CD14-positive monocyte (primary cell): Measurements from ENCODE around the gene HORMAD2. TPM values are rescaled to one million over a fixed set of nuclear protein-coding genes. Genes with fewer than 3 reads are reported as not detected.

ENCODE experiments used
- DNase-seq, 3 donors: peaks; one replicate each; pipeline ENCODE4 v3.0.0-alpha.2; 2011 to 2022
- H2AFZ ChIP-seq: 2 replicates; pipeline ENCODE4 v1.6.0; 2012; ENCODE audit warnings: mild to moderate bottlenecking, low read depth, low read length, inconsistent platforms; ENCODE audit not compliant: insufficient read depth, poor library complexity, severe bottlenecking
- H3K27ac ChIP-seq, 2 donors: 1 replicate in 1 of 2; 2 replicates in 1 of 2; pipeline ENCODE4 v1.5.1; 2012 to 2013; ENCODE audit warnings: low read length in 2 of 2, control low read depth in 1 of 2, inconsistent platforms in 1 of 2, low read depth in 1 of 2, mild to moderate bottlenecking in 1 of 2
- H3K27me3 ChIP-seq, 2 donors: one replicate each; pipeline versions ENCODE4 v1.6.0 to v1.6.1; 2011 to 2013; ENCODE audit warnings: low read length in 2 of 2; ENCODE audit not compliant: control insufficient read depth in 2 of 2, insufficient read depth in 2 of 2
- H3K36me3 ChIP-seq, 2 donors: replicated peaks in 1 of 2; 1 replicate in 1 of 2; 2 replicates in 1 of 2; pipeline versions ENCODE4 v1.5.1 to v1.6.1; 2012 to 2013; ENCODE audit warnings: low read length in 2 of 2, control low read depth in 1 of 2, inconsistent platforms in 1 of 2, mild to moderate bottlenecking in 1 of 2; ENCODE audit not compliant: insufficient read depth in 2 of 2, control insufficient read depth in 1 of 2
- H3K4me1 ChIP-seq, 2 donors: 1 replicate in 1 of 2; 2 replicates in 1 of 2; pipeline versions ENCODE4 v1.5.1 to v1.6.1; 2012 to 2013; ENCODE audit warnings: low read length in 2 of 2, control low read depth in 1 of 2, inconsistent platforms in 1 of 2, mild to moderate bottlenecking in 1 of 2, moderate library complexity in 1 of 2; ENCODE audit not compliant: insufficient read depth in 2 of 2, control insufficient read depth in 1 of 2
- H3K4me2 ChIP-seq: replicated peaks from 2 replicates; pipeline ENCODE3; 2012; ENCODE audit warnings: low read length, moderate library complexity, mild to moderate bottlenecking; ENCODE audit not compliant: poor library complexity, severe bottlenecking; ENCODE audit errors: extremely low read depth
- H3K4me3 ChIP-seq, 3 experiments: fragments of 200-600 bp in 1 of 3; sonication (generic) in 1 of 3; replicated peaks in 1 of 3; 1 replicate in 2 of 3; 2 replicates in 1 of 3; pipeline ENCODE4 v1.5.1; 2011 to 2013; ENCODE audit warnings: low read length in 3 of 3, mild to moderate bottlenecking in 3 of 3, control low read depth in 2 of 3, low read depth in 2 of 3, inconsistent platforms in 1 of 3, moderate library complexity in 1 of 3
- H3K79me2 ChIP-seq: 2 replicates; pipeline ENCODE4 v1.6.0; 2012; ENCODE audit warnings: mild to moderate bottlenecking, control low read depth, inconsistent platforms, low read length, moderate library complexity; ENCODE audit not compliant: insufficient read depth
- H3K9ac ChIP-seq: 2 replicates; pipeline ENCODE4 v1.6.0; 2017; ENCODE audit warnings: low read length, mild to moderate bottlenecking; ENCODE audit not compliant: insufficient read depth, poor library complexity, severe bottlenecking
- H3K9me3 ChIP-seq, 2 donors: replicated peaks in 1 of 2; 1 replicate in 1 of 2; 2 replicates in 1 of 2; pipeline versions ENCODE4 v1.5.1 to v1.6.1; 2012 to 2013; ENCODE audit warnings: low read length in 2 of 2, control low read depth in 1 of 2; ENCODE audit not compliant: control insufficient read depth in 1 of 2, insufficient read depth in 1 of 2
- H4K20me1 ChIP-seq: 2 replicates; pipeline ENCODE4 v1.6.0; 2012; ENCODE audit warnings: mild to moderate bottlenecking, low read length, control low read depth, moderate library complexity; ENCODE audit not compliant: insufficient read depth
- H3K27ac Mint-ChIP-seq, 7 donors: one replicate each; pipeline ENCODE4 v1.8.0; 2020; ENCODE audit warnings: mild to moderate bottlenecking in 7 of 7, mixed read lengths in 7 of 7, moderate library complexity in 6 of 7, inconsistent platforms in 2 of 7
- H3K27me3 Mint-ChIP-seq, 3 donors: one replicate each; pipeline ENCODE4 v1.8.0; 2021 to 2022; ENCODE audit warnings: low read depth in 3 of 3, mild to moderate bottlenecking in 3 of 3, mixed read lengths in 3 of 3, moderate library complexity in 3 of 3, inconsistent platforms in 1 of 3
- H3K36me3 Mint-ChIP-seq, 2 donors: one replicate each; pipeline ENCODE4 v1.8.0; 2020; ENCODE audit warnings: mixed read lengths in 2 of 2, inconsistent platforms in 1 of 2, mild to moderate bottlenecking in 1 of 2
- H3K4me1 Mint-ChIP-seq: one replicate; pipeline ENCODE4 v1.8.0; 2020; ENCODE audit warnings: mild to moderate bottlenecking, mixed read lengths
- H3K4me3 Mint-ChIP-seq, 2 donors: one replicate each; pipeline ENCODE4 v1.8.0; 2020; ENCODE audit warnings: mild to moderate bottlenecking in 2 of 2, mixed read lengths in 2 of 2, moderate library complexity in 1 of 2
- H3K9me3 Mint-ChIP-seq, 7 donors: one replicate each; pipeline ENCODE4 v1.8.0; 2020 to 2022; ENCODE audit warnings: mixed read lengths in 7 of 7, mild to moderate bottlenecking in 6 of 7, moderate library complexity in 6 of 7, inconsistent platforms in 2 of 7
- WGBS: methylation state at CpG from one replicate; pipeline ENCODE4 v1.1.5; 2013; ENCODE audit warnings: missing lambda C conversion rate; ENCODE audit not compliant: insufficient coverage; 5-methylcytosine and 5-hydroxymethylcytosine counted together
- intact Hi-C, 2 donors: fragments of 100-400 bp; cut with micrococcal nuclease; formaldehyde crosslinking; loops; one replicate each; pipeline versions ENCODE4 v1.15.0 to v1.15.1; 2023
- polyA plus RNA-seq, 3 donors: library from polyadenylated mRNA; depleted of rRNA in 1 of 3; unstranded in 2 of 3; stranded (reverse) in 1 of 3; fragments of 300-500 nt in 2 of 3; fragments of >200 nt in 1 of 3; fragmentation: Illumina TruSeq in 2 of 3; gene quantifications; 1 replicate in 2 of 3; 2 replicates in 1 of 3; pipeline ENCODE4 v1.2.3, GENCODE V29; 2012 to 2021
- TF ChIP-seq, protein P1 (sequence below): fragments of 200-600 bp; IDR thresholded peaks from one replicate; pipeline ENCODE4 v1.8.0; 2022; ENCODE audit warnings: antibody characterized with exemption, mild to moderate bottlenecking

The HORMAD2 gene
- polyA plus RNA-seq, 3 donors, result not detected

DNA sequence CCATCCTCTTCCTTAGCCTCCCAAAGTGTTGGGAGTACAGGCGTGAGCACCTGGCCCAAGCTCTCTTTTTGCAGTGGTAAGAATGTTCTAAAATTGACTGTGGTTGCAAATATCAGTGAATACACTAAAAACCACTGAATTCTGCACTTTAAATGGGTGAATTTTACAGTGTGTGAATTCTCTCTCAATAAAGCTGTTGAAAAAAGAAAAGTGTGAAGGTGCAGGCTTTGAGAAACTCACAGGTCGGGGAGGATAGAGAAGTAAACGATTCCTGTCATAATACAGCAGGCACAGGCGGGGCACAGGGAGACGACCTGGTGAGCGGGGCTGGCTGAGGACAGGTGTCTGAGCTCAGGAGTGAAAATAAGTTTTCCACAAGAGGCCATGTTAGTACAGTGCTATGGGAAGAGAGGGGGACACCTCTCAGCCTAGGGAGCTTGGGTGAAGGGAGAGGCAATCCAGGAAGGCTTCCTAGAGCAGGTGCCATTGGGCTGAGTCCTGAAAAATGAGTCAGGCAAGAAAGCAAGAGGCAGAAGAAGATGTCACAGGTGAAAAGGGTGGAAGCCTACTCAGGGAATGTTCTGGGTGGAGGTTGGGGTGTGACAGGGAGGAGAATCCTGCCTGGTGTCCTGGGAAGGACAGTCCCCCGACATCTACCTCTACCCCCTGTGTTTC, 140.2 kb downstream of the HORMAD2 start:
- intact Hi-C loops, result no loop called here
- Histone ChIP-seq H3K4me3 (no peak overlapping the region), H2AFZ (no peak overlapping the region), H3K27ac (no peak overlapping the region), H3K27me3 (peaks cover 0 to 20% of the 10 kb centered on the region in 2 donors), H4K20me1 (no peaks in the 10 kb centered on the region), H3K79me2 (no peaks in the 10 kb centered on the region), H3K9me3 (no peaks in the 10 kb centered on the region), H3K9ac (no peak overlapping the region), H3K36me3 (no peaks in the 10 kb centered on the region), H3K4me1 (peaks cover 6 to 9% of the 10 kb centered on the region in 2 donors), H3K4me2 (no peak overlapping the region)
- DNase-seq, result no peak
- peak overlapping the region in 3 of 7 donors; percentile 41 to 75 (median 69) for H3K27ac Mint-ChIP-seq
- WGBS, result 57% methylated on average over 4 of the region's 7 CpGs
- H3K4me3 Mint-ChIP-seq, result peak overlapping the region in 1 of 2 donors; percentile 72
- peaks cover 31 to 42% (median 39%) of the 10 kb centered on the region in 3 donors for H3K27me3 Mint-ChIP-seq
- TF ChIP-seq, protein P1, sequence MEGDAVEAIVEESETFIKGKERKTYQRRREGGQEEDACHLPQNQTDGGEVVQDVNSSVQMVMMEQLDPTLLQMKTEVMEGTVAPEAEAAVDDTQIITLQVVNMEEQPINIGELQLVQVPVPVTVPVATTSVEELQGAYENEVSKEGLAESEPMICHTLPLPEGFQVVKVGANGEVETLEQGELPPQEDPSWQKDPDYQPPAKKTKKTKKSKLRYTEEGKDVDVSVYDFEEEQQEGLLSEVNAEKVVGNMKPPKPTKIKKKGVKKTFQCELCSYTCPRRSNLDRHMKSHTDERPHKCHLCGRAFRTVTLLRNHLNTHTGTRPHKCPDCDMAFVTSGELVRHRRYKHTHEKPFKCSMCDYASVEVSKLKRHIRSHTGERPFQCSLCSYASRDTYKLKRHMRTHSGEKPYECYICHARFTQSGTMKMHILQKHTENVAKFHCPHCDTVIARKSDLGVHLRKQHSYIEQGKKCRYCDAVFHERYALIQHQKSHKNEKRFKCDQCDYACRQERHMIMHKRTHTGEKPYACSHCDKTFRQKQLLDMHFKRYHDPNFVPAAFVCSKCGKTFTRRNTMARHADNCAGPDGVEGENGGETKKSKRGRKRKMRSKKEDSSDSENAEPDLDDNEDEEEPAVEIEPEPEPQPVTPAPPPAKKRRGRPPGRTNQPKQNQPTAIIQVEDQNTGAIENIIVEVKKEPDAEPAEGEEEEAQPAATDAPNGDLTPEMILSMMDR, result no peak
- no peaks in the 10 kb centered on the region for H3K36me3 Mint-ChIP-seq
- peaks cover 12% of the 10 kb centered on the region for H3K4me1 Mint-ChIP-seq
- peaks cover 0 to 4% (median 4%) of the 10 kb centered on the region in 7 donors for H3K9me3 Mint-ChIP-seq

DNA sequence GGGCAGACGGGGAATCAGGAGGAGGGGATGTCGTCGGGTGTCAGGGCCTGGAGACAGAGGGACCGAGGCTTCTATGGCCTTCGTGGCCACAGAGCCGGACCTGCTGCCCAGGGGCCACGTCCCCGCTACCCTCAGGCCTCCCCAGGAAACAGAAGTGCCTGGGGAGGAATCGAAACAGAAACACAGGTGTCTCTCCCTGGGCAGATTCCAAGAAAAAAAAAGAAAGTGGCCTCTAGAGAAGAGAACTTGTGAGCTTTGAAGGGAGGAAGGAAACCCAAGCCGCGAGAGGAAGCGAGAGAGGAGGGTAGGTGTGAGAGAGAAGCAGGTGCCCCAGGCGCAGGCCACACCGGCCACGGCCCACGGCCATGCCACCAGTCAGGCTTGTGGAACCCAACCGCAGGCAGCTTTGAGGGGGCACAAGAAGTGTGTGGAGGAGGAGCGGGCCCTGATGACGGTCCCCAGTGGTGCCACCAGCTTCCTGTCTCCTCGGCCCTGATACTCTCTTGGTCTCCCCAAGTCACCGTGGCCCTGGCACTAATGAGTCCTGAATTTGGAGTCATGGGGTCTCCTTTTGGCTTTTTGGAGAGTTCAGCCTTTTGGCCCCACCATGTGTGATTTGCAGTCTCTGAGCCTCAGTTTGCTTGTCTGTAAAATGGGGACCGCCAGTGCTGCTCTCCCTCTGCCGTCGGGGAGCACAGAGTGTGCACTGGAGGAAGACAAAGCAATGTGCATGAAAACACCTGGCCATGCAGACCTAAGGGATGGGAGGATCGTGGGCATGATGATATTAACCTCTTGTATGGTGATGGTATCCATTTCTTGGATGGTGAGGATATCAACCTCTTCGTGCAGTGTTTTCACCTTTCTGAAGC, 141.1 kb downstream of the HORMAD2 start:
- no peak overlapping the region for H3K27ac ChIP-seq
- intact Hi-C loops, result no loop called here
- Mint-ChIP-seq H3K4me1 (peaks cover 12% of the 10 kb centered on the region), H3K27me3 (peaks cover 26 to 42% (median 39%) of the 10 kb centered on the region in 3 donors), H3K9me3 (peaks cover 0 to 4% (median 4%) of the 10 kb centered on the region in 7 donors), H3K4me3 (peak overlapping the region; percentile 20 to 72), H3K36me3 (no peaks in the 10 kb centered on the region), H3K27ac (peak overlapping the region in 3 of 7 donors; percentile 58 to 75 (median 63))
- no peaks in the 10 kb centered on the region for H3K79me2 ChIP-seq
- H4K20me1 ChIP-seq, result no peaks in the 10 kb centered on the region
- H3K36me3 ChIP-seq, result no peaks in the 10 kb centered on the region
- peak overlapping the region; percentile 22 for H2AFZ ChIP-seq
- H3K4me3 ChIP-seq, result no peak overlapping the region
- no peaks in the 10 kb centered on the region for H3K9me3 ChIP-seq
- no peak overlapping the region for H3K9ac ChIP-seq
- peaks cover 6 to 9% of the 10 kb centered on the region in 2 donors for H3K4me1 ChIP-seq
- H3K27me3 ChIP-seq, result peaks cover 0 to 23% of the 10 kb centered on the region in 2 donors
- WGBS, result 16% methylated on average over 23 of the region's 26 CpGs
- DNase-seq, result no peak
- H3K4me2 ChIP-seq, result no peak overlapping the region
- TF ChIP-seq, protein P1, result no peak
